HG03135 (cell line): Measurements from ENCODE around the gene PNKD.
A peak's percentile ranks its signal among the peaks of the same experiment; 100 is the strongest.
"Not testable (repeated sequence)": the region's sequence is repeated elsewhere in the genome, so short reads cannot be mapped to it uniquely, and the experiment has no call there.

Experiments
- ATAC-seq: cut with Tn5 transposase; IDR thresholded peaks from one replicate; pipeline ENCODE4 v1.9.1; 2021; ENCODE audit warnings: mild to moderate bottlenecking, moderate library complexity; ENCODE audit not compliant: unreplicated experiment

The PNKD gene

DNA sequence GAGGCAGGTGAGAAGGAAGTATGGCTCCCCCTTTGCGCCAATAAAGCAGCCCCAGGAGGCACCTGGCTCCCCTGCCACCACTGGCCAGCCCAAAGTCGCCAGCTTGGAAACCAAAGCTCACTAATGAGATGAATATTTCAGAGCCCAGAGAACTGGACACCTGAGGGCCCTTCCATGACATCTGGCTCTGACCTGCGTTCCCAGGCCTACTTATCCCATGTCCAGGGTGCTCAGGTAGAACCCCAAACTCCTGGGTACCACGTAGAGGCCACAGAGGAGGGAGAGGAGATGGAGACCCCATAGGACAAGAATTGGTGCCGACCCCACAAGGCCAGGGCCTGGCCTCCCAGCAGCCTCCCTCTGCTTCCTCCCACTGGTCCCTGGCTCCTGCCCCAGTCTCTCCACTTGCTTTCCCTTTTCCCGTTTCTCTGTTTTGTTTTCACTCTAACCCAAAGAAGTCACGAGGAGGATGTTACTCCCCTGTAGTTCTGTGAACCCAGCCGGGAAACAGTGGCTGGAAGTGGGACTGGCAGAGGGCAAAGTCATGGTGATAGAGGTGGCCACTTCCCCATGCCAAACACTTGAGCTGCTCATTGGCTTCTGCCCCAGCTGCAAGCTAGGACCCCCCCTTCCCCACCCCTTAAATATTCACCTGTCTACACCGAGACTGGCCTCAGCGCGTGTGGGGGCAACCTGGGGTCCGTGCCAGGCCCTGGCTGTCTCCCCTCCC, 21.2 kb downstream of the PNKD start:
- ATAC-seq: no peak

DNA sequence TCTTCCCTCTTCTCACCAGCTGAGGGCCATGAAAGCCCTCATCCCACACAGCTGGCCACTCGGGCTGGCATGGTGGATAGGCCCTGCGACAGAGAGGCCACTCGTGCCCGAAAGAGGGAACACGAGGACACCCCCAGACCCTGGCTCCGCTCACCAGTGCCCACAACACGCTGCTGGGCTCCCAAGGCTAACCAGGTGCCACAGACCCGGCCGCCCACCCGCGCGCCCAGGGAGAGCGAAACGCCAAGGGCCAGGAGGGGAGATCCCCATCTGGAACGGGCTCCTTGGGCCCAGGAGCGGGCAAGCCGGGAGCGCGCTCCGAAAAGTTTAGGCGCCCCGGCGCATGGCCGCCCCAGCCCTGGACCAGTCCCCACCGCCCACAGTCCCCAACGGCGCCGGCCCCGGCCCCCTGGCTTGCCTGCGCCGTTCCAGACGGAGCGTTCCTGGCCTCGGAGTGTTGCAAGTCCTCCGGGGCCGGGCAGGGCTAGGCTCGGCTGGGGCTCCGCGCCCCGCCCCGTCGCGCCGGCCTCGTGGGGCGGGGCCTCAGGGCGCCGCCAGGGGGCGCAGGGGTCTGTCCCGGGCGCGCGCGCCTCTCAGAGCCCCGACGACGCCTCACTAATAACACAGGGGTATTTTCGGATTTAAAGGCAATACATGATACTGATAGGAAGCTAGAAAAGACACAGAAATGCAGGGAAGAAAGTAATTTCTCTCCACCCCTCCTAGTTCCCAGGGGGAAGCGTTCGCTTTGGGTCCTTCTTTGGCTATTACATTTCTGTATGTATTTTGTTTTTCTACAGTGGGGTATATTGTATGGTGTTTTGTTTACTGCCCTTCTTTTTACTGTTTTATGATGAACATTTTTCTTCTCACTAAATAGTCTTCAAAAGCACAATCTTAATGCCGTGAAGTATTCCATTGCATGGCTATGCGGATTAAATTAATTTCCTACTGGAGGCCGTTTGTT, 22.0 kb downstream of the PNKD start, which contains the start of gene TMBIM1:
TSS of gene TMBIM1 (minus strand) at position 456 of the 967 bp plus-strand sequence. CDS start 10,362 bp downstream, outside the sequence.
- ATAC-seq: peak; percentile 67

DNA sequence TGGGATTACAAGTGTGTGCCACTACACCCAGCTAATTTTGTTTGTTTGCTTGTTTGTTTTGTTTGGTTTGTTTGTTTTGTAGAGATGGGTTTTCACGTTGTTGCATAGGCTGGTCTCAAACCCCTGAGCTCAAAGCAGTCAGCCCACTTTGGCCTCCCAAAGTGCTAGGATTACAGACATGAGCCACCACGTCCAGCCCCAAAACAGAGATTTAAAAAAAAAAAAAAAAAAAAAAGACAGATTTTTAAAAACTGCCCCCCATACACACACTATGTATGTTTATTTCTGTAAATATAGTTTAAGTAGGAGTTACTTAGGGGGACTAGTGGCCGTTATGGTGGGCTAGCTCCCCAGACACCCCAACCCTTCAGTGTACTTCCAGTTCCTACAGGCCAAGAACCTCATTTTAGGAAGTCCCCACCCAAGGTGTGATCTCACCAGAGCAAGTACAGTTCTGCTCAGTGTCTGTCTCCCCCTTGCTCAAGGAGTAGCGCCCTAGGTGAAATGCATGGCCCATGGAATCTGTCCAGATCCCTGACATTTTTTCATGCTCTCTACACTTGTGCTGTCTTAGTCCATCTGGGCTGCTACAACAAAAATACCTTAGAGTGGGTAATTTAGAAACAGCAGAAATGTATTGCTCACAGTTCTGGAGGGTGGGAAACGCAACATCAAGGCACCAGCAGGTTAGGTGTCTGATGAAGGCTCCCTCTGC, 23.6 kb downstream of the PNKD start:
- no peak for ATAC-seq

DNA sequence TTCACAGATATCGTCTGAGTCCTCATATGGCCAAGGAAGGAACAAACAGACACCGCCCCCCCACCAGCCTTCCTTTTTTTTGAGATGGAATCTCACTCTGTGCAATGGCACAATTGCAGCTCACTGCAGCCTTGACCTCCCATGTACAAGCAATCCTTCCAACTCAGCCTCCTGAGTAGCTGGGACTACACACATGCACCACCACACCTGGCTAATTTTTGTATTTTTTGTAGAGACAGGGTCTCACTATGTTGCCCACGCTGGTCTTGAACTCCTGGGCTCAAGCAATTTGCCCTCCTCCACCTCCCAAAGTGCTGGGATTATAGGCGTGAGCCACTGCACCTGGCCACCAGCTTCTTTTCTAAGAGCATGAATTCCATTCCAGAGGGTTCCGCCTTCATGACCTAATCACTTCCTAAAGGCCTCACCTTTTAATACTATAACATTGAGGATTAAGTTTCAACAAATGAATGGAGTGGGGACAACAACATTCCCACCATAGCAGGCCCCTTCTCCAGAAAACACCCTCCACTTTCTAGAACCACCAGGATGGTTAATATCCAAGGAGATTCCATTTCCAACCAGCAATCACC, 24.2 kb downstream of the PNKD start:
- ATAC-seq: no peak

DNA sequence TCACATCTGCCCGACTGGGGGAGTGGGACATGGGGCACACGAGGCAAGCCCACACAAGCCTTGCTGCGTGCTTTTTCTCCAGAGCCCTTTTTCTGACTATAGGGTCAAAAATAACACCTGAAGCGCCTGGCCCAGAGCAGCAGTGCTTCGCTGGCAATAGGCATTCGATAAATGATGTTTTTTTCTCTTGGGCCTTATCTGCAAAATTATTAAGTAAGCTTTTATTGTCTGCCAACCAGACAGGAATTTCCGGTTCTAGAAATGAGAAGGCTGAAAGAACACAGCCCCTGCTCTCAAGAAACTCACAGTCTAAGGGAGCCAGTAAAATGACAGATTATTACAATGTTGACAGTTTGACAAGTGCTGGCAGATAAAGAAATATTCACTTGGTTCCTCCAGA, 24.7 kb downstream of the PNKD start:
- ATAC-seq: no peak

DNA sequence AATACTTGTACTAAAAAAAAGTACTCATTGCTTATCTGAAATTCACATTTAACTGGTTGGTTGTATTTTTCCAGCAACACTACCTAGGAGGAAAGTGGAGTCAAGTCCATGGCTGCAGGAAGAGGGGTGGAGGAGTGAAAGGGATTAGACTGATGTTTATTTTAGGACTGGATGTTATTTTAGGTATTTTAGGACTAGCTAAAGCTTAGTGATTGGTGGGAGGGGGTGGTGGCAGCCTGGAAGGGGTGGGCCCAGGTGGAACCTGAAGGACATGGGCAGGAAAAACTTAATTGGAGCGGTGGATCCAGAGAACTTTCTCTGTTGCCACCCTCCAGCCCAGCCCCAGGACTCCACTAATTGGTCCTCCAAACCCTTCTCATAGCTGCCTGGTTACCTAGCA, 25.9 kb downstream of the PNKD start:
- no peak for ATAC-seq

DNA sequence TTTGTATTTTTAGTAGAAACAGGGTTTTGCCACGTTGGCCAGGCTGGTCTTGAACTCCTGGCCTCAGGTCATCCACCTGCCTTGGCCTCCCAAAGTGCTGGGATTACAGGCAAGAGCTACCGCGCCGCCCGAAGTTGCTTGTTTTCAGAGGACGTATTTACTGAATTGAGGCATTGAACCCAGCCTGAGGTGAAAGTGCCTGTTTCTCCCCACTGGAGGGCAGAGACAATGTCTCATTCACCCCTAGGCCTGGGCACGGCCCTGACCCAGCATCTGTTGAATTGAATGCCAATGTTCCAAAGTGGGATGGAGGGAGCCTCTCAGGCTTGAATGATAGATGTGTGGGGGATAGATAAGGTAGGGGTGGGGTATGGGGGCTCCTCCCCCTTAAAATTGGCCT, 26.5 kb downstream of the PNKD start:
- no peak for ATAC-seq

DNA sequence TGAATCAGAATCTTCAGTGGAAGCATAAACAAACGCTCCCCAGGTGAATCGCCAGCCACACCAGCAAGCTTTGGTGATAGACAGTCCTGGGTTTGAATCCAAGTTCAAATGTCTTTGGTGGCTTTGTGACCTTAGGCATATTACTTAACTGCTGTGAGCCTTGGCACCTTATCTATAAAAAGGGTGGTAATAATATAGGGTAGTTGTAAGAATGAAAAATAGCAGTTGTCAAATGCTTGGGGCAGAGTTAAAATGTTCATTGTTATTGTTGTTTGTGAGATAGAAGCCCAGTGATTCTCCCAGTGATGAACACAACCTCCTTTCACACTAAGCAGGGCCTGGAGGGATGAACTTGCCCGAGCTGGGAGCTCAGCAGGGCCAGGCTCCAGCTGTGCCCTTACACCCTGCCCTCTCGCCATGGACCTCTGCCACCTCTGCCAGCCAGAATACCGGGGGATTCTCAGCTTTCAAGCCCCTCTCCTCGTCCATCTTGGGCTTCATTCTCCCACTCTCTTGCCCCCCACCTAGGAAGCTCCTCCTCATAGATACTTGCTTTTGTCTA, 28.1 kb downstream of the PNKD start:
- no peak for ATAC-seq

DNA sequence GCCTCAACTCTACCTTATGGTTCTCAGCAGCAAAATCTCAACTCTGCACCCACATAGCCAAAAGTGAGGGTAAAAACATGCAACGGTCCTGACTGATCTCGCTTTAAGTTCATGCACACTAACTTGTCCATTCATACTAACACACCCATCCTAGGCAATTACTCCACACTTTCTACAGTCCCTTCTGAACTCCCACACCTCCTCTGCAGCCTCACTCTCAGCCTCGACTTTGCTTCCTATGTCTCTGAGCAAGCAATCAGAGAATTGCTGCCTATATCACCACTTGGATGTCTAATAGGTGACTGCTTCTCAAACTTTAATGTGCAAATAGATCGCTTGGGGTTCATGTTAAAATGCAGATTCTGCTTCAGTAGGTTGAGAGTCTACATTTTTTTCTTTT, 29.8 kb downstream of the PNKD start:
- ATAC-seq: no peak

DNA sequence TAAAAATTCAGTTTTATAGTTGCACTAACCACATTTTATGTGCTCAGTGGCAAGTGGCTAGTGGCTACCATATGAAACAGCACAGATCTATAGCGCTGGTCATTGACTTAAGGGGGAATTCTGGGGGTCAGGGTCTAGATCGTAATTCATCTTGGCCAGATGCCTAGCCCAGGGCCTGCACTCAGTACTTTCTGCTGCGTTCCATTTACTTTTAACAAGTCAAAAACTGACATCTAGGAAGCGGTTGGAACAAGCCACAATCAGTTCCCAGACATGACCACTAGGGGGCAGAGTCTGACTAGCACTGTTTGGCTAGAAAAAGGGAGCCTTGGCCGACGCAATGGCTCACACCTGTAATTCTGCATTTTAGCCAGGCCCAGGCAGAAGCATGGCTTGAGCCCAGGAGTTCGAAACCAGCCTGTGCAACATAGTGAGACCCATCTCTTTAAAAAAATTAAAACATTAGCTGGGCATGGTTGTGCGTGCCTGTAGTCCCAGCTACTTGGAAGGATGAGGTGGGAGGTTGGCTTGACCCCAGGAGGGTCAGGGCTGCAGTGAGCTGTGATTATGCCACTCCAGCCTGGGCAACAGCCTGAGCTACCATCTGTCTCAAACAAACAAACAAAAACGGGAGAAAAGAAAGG, 31.0 kb downstream of the PNKD start:
- peak; percentile 85 for ATAC-seq

DNA sequence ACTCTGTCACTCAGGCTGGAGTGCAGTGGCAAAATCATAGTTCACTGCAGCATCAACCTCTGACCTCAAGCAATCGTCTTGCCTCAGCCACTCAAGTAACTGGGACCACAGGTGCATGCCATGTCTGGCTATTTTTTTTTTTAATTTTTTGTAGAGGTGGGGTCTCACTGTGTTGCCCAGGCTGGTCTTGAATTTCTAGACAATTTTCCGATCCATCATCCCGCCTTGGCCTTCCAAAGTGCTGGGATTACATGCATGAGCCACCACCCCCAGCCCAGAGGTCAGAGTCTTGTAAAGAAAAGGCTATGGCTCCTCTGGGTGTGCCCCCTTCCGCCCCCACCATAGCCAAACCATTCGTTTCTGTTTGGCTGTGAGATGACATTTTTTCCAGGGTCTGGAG, 35.1 kb downstream of the PNKD start:
- no peak for ATAC-seq

DNA sequence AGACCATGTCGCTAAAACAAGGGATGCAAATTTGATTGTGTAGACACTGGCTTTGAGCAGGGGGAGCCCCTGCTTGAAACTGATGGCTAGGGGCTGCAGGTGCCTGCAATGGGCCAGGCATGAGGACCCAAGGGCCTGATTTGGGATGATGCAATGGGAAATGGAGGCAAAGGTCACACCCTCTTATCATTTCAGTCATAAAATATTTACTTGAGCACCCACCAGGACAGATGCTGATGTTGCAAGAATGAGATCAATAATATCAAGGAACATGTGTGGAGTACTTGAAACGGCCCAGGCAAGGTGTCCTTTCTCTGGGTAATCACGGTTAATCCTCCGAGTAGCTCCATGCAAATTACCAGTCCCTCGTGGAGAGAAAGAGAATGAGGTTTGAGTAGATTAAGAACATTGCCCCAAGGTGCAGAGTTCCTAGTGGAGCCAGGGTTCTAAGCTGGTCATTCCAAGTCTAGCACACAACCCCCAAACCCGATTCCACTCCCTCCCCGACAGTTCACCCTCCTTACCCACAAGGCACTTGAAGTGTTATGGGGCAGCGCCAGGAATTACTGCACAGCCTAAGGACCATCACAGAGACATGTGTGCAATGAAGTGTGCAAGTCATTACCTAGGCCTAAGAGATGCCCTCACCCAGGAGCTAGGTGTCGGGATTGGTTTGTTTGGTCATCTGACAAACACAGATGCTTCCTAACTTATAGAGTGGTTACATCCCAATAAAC, 36.0 kb downstream of the PNKD start:
- ATAC-seq: no peak

DNA sequence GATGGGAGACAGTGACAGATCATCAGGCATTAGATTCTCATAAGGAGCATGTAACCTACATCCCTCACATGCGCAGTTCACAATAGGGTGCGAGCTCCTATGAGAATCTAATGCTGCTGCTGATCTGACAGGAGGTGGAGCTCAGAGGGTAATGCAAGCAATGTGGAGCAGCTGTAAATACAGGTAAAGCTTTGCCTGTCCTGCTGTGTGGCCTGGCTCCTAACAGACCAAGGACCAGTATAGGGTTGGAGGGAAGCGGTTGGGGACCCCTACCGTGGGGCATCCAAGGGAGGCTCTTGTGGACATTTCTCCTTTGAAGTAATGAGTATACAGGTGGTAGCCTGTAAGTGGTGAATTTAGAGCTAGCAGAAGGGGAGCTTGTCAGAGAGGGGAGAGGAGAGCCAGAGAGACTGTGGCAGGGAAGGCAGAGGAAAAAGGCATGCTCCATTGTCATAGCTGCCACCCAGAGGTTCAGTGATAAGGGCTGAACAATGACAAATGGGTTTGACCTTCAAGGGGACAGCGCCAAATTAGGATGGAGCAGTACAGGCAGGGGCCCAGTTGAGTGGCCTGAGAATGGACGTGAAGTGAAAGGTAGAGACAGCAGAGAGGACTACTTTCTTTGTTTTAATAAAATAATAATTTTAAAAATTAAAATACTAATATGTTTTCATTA, 37.2 kb downstream of the PNKD start:
- ATAC-seq: no peak

DNA sequence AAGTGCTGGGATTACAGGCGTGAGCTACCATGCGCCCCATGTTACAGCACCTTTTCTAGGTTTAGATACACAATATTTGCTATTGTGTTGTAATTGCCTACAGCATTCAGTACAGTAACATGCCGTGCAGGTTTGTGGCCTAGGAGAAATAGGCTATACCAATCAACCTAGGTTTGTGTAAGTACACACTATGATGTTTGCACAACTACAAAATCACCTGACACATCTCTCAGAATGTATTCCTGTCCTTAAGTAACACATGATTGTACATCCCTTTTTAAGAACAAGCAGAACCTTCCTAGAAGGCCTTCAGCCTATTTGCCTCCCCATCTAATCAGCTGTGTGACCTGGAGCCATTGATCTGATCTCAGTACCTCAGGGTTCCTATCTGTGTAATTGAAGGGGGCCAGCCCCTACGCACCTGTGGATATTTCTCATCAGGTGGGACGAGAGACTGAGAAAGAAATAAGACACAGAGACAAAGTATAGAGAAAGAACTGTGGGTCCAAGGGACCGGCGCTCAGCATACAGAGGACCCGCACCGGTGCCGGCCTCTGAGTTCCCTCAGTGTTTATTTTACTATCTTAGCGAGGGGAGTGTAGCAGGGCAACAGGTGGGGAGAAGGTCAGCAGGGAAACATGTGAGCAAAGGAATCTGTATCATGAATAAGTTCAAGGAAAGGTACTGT, 40.7 kb downstream of the PNKD start:
- no peak for ATAC-seq

DNA sequence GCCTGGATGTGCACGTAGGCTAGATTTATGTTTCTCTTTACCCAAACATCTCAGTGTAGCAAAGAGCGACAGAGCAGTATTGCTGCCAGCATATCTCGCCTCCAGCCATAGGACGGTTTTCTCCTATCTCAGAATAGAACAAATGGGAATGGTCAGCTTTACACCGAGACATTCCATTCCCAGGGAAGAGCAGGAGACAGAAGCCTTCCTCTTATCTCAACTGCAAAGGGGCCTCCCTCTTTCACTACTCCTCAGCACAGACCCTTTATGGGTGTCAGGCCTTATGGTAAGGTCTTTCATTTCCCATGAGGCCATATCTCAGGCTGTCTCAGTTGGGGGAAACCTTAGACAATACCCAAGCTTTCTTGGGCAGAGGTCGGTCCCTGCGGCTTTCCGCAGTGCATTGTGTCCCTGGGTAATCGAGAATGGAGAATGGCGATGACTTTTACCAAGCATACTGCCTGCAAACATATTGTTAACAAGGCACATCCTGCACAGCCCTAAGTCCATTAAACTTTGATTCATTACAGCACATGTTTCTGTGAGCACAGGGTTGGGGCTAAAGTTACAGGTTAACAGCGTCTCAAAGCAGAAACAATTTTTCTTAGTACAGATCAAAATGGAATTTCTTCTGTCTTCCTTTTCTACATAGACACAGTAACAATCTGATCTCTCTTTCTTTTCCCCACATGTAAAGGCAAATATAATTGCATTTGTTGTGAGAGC, 41.4 kb downstream of the PNKD start:
- ATAC-seq: not testable (repeated sequence)

DNA sequence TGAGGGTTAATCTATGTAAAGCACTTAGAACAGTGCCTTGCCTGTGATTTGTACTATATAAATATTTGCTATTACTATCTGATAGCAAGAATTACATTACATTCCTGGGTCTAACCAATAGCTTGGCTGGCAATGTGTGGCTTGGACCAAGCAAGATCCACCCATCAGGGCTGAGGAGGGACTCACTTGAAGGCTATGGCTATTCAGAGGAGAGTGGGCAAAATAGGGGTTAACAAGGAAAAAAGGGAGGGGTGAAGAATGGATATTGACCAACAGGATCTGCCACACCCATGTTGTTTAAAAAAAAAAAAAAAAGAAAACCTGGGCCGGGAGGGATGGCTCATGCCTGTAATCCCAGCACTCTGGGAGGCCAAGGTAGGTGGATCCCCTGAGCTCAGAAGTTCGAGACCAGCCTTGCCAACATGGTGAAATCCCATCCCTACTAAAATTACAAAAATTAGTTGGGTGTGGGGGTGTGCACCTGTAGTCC, 42.0 kb downstream of the PNKD start:
- ATAC-seq: no peak

DNA sequence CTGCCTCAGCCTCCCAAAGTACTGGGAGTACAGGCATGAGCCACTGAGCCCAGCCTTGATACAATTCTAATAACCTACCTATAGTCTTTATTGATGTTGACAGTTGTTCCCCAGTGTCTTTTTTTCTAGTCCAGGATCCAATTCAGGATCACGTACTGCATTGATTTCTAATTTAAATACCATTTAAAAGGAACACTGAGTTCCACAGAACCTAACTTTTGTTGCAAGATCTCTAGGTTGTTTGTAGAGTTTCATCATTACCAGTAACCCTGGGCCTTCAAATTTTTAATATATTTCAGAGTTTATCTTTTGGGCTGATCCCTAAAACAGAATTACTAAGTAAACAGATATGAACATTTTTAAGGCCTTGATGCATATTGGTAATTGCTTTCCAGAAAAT, 43.0 kb downstream of the PNKD start:
- ATAC-seq: no peak
